Stimulated activated CD4-positive, alpha-beta T cell treated with anti-CD3 and anti-CD28 coated beads, TNF-alpha, amount 100 ng/mL, for 24 hours (primary cell): ENCODE results near the gene RNASE2.
"Not testable (repeated sequence)": the region's sequence is repeated elsewhere in the genome, so short reads cannot be mapped to it uniquely, and the experiment has no call there.

Experiments used
- DNase-seq, 3 experiments: peaks; one replicate each; pipeline ENCODE4 v3.0.0-alpha.2; 2020; ENCODE audit warnings: low read depth in 3 of 3

Gene RNASE2

GRCh38 chr14:20954736-20955537 lies at the start of gene RNASE2:
Gene RNASE2, plus strand, starts transcription at chr14:20955487. Its CDS starts 285 bp downstream, at chr14:20955772.
- not testable (repeated sequence) for DNase-seq

GRCh38 chr14:20905676-20906075 lies 49.6 kb upstream of the RNASE2 start:
- DNase-seq, result no peak

GRCh38 chr14:20907214-20907613 lies 48.1 kb upstream of the RNASE2 start:
- DNase-seq, result no peak

- DNase-seq, result not testable (repeated sequence)
Measured at GRCh38 chr14:20910822-20911221, 44.5 kb upstream of the RNASE2 start.

- DNase-seq, result not testable (repeated sequence)
Measured at GRCh38 chr14:20919038-20919756, 36.1 kb upstream of the RNASE2 start.

GRCh38 chr14:20923766-20924297 lies 31.5 kb upstream of the RNASE2 start:
- DNase-seq, result not testable (repeated sequence)

GRCh38 chr14:20934148-20934762 lies 21.0 kb upstream of the RNASE2 start:
- DNase-seq, result peak in 2 of 3 experiments; percentile 1 to 40

- DNase-seq, result no peak
Measured at GRCh38 chr14:20935303-20935984, 19.8 kb upstream of the RNASE2 start.

- not testable (repeated sequence) for DNase-seq
Measured at GRCh38 chr14:20945146-20945545, 10.1 kb upstream of the RNASE2 start.

GRCh38 chr14:20946707-20947106 lies 8.6 kb upstream of the RNASE2 start:
- DNase-seq, result not testable (repeated sequence)

- DNase-seq, result not testable (repeated sequence)
Measured at GRCh38 chr14:20955538-20955873, 219 bp downstream of the RNASE2 start.

- DNase-seq, result no peak
Measured at GRCh38 chr14:20956376-20956976, 1.2 kb downstream of the RNASE2 start.

GRCh38 chr14:20958946-20959345 lies 3.7 kb downstream of the RNASE2 start:
- not testable (repeated sequence) for DNase-seq

- no peak for DNase-seq
Measured at GRCh38 chr14:20969336-20969735, 14.0 kb downstream of the RNASE2 start.

- no peak for DNase-seq
Measured at GRCh38 chr14:20970647-20970982, 15.3 kb downstream of the RNASE2 start.

GRCh38 chr14:20970983-20971704 lies 15.9 kb downstream of the RNASE2 start:
- DNase-seq, result peak; percentile 60 to 81 (median 67)

GRCh38 chr14:20971705-20972021 lies 16.4 kb downstream of the RNASE2 start:
- no peak for DNase-seq

GRCh38 chr14:20973501-20973900 lies 18.2 kb downstream of the RNASE2 start:
- no peak for DNase-seq

- no peak for DNase-seq
Measured at GRCh38 chr14:20976291-20976690, 21.0 kb downstream of the RNASE2 start.

GRCh38 chr14:20978687-20979086 lies 23.4 kb downstream of the RNASE2 start:
- no peak for DNase-seq

- no peak for DNase-seq
Measured at GRCh38 chr14:20980906-20981305, 25.6 kb downstream of the RNASE2 start.
